ENCODE measurements around the gene HMX1. TPM values are rescaled to one million over a fixed set of nuclear protein-coding genes. Genes with fewer than 3 reads are reported as not detected.

Gene HMX1
- total and polyA plus RNA-seq, 12 donors, result 0.15 TPM; not detected in 11

DNA sequence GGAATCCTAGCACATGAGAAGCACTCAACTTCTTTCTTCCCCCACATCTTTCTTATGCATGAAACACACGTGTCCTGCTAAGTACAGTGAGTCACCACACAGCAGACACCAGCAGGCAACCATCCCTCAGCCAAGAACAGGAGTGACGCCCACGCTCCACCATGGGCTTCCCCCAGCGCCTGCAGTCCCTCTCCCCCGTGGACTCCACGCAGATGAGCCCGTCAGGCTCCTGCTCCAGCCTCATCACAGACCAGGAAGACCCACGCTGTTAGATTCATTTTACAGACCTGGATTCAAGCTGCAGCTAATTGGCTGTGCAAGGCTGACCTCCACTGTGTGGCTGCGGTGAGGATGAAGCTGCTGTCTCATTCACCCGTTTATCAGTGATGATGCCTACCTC, 16.7 kb downstream of the HMX1 start:
- Histone ChIP-seq H3K27me3 (peaks cover 37 to 100% (median 100%) of the 10 kb centered on the region in 7 donors), H3K9me3 (peaks cover 0 to 10% (median 0%) of the 10 kb centered on the region in 11 donors), H3K36me3 (no peaks in the 10 kb centered on the region), H3K27ac (no peak overlapping the region), H3K4me1 (peaks cover 0 to 24% (median 16%) of the 10 kb centered on the region in 9 donors), H3K4me3 (no peak overlapping the region)
- DNase-seq, result no peak
- 9 to 12% methylated on average over 10 of the region's 10 CpGs for WGBS, 2 donors
- TF ChIP-seq, protein P1, sequence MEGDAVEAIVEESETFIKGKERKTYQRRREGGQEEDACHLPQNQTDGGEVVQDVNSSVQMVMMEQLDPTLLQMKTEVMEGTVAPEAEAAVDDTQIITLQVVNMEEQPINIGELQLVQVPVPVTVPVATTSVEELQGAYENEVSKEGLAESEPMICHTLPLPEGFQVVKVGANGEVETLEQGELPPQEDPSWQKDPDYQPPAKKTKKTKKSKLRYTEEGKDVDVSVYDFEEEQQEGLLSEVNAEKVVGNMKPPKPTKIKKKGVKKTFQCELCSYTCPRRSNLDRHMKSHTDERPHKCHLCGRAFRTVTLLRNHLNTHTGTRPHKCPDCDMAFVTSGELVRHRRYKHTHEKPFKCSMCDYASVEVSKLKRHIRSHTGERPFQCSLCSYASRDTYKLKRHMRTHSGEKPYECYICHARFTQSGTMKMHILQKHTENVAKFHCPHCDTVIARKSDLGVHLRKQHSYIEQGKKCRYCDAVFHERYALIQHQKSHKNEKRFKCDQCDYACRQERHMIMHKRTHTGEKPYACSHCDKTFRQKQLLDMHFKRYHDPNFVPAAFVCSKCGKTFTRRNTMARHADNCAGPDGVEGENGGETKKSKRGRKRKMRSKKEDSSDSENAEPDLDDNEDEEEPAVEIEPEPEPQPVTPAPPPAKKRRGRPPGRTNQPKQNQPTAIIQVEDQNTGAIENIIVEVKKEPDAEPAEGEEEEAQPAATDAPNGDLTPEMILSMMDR (IDR thresholded peaks at IDR 0.05), result no peak
- ATAC-seq, result no peak
- intact Hi-C loops (cut with DNase I), result no loop called here

DNA sequence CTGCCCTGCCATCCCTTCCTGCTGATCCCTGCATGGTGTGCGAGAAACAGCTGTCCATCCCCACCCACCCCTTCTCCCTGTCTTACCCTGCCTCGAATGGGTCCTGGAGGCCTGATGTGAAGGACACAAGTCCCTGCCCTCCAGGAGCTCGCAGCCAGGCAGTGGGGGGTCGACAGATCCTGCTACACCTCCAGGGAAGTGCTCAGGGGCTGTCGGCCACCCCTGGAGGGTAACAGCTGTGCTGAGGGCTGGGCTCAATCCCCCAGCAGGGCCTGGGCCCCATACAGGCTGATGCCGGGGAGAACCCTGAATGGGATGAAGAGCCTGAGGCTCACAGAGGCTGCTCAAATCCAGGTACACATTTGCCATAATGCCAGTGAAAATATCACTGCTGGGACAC, 17.6 kb downstream of the HMX1 start:
- peaks cover 0 to 10% (median 0%) of the 10 kb centered on the region in 11 donors for H3K9me3 ChIP-seq
- TF ChIP-seq, protein P1 (IDR thresholded peaks at IDR 0.05), result no peak
- DNase-seq, result no peak
- WGBS, 2 donors, result 8 to 14% methylated on average over 6 of the region's 6 CpGs
- ATAC-seq, result no peak
- peaks cover 30 to 100% (median 100%) of the 10 kb centered on the region in 7 donors for H3K27me3 ChIP-seq
- H3K27ac ChIP-seq, result no peak overlapping the region
- no peaks in the 10 kb centered on the region for H3K36me3 ChIP-seq
- peaks cover 0 to 24% (median 16%) of the 10 kb centered on the region in 9 donors for H3K4me1 ChIP-seq
- intact Hi-C loops (cut with DNase I), result no loop called here
- H3K4me3 ChIP-seq, result no peak overlapping the region

DNA sequence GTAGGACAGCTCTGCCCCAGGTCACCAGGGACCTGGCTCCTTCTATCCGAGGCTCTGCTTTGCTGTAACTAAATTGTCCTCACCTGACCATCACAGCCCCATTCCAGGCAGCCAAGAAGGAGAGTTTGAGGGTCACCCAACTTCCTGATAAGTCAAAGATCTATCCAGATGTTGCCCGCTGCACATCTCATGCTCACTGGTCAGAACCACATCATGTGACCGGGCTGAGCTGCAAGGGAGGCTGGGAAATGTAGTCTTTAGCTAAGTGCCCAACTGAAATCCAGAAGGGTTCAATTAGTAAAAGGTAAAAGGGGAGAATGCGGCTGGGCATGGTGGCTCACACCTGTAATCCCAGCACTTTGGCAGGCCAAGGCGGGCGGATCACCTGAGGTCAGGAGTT, 18.4 kb downstream of the HMX1 start:
- no peaks in the 10 kb centered on the region for H3K36me3 ChIP-seq
- TF ChIP-seq, protein P1 (IDR thresholded peaks at IDR 0.05), result no peak
- no peak overlapping the region for H3K27ac ChIP-seq
- H3K27me3 ChIP-seq, result peaks cover 26 to 100% (median 99%) of the 10 kb centered on the region in 7 donors
- ATAC-seq (no peak), DNase-seq (no peak)
- H3K4me3 ChIP-seq, result no peak overlapping the region
- intact Hi-C loops (cut with DNase I), result no loop called here
- WGBS, 2 donors, result 85 to 90% methylated on average over 6 of the region's 6 CpGs
- peaks cover 0 to 10% (median 0%) of the 10 kb centered on the region in 11 donors for H3K9me3 ChIP-seq
- H3K4me1 ChIP-seq, result peaks cover 0 to 17% (median 12%) of the 10 kb centered on the region in 9 donors

DNA sequence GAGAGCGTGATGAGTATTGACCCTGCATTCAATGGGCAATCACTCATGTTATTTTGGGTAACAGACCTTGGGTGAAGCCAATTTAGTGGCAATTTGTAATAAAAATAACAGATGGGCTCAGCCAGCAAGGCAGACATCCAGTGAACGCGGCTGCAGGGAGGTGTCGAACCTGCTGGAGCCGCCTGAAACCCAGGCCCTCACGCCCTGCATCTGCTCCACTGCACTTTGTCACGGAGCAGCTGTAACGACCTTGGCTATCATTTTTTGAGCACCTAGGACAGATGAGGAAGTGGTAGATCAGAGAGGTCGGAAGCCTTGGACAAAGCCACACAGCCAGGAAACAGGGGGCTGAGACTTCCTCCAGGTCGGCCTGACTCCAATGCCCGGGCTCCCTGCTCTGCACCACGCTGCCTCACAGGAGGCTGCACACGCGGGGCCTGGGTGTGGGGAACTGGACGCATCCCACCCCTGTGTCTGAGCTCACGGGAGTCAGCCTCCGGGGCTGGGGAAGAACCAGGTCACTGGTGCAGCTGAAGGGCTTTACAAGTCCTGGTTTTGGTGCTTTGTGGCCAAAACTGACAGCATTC, 19.4 kb downstream of the HMX1 start:
- peaks cover 0 to 10% (median 0%) of the 10 kb centered on the region in 11 donors for H3K9me3 ChIP-seq
- WGBS, 2 donors, result 70 to 71% methylated on average over 17 of the region's 17 CpGs
- H3K4me3 ChIP-seq, result no peak overlapping the region
- TF ChIP-seq, protein P1 (IDR thresholded peaks at IDR 0.05), result no peak
- ATAC-seq (no peak), DNase-seq (no peak)
- no peaks in the 10 kb centered on the region for H3K36me3 ChIP-seq
- H3K27me3 ChIP-seq, result peaks cover 22 to 100% (median 89%) of the 10 kb centered on the region in 7 donors
- no peak overlapping the region for H3K27ac ChIP-seq
- intact Hi-C loops (cut with DNase I), result no loop called here
- H3K4me1 ChIP-seq, result peaks cover 0 to 8% (median 4%) of the 10 kb centered on the region in 9 donors

Measured in heart right ventricle (tissue), 16 donors.